Stimulated activated effector memory CD8-positive, alpha-beta T cell treated with anti-CD3 and anti-CD28 coated beads, Interleukin-12 subunit alpha, Interleukin-12 subunit beta, amount 100 ng/mL, for 72 hours (primary cell): Measurements from ENCODE around the gene MBNL2.

Source experiments
- ATAC-seq: fragments of 150-1000 bp; cut with Tn5 transposase; 2 replicates; pipeline ENCODE4 v1.10.0; 2021
- DNase-seq, 2 donors: peaks; one replicate each; pipeline ENCODE4 v3.0.0; 2021 to 2022; ENCODE audit warnings: low spot score in 2 of 2
- H3K27ac Mint-ChIP-seq: one replicate; pipeline ENCODE4 v1.8.0; 2022; ENCODE audit warnings: mild to moderate bottlenecking, mixed read lengths
- H3K36me3 Mint-ChIP-seq: one replicate; pipeline ENCODE4 v1.8.0; 2022; ENCODE audit warnings: mild to moderate bottlenecking, mixed read lengths
- H3K4me1 Mint-ChIP-seq: one replicate; pipeline ENCODE4 v1.8.0; 2022; ENCODE audit warnings: mixed read lengths
- H3K4me3 Mint-ChIP-seq: one replicate; pipeline ENCODE4 v1.8.0; 2022; ENCODE audit warnings: mild to moderate bottlenecking, mixed read lengths
- H3K9me3 Mint-ChIP-seq: one replicate; pipeline ENCODE4 v1.8.0; 2022; ENCODE audit warnings: mixed read lengths

The MBNL2 gene

GRCh38 chr13:97395447-97396136 lies 173.5 kb downstream of the MBNL2 start:
- ATAC-seq (no peak), DNase-seq (no peak)
- H3K9me3 Mint-ChIP-seq, result no peaks in the 10 kb centered on the region

GRCh38 chr13:97397267-97397666 lies 175.1 kb downstream of the MBNL2 start:
- Mint-ChIP-seq H3K36me3 (peaks cover 7% of the 10 kb centered on the region), H3K4me3 (no peak overlapping the region), H3K27ac (no peak overlapping the region), H3K9me3 (peaks cover 4% of the 10 kb centered on the region), H3K4me1 (no peaks in the 10 kb centered on the region)
- DNase-seq (no peak), ATAC-seq (no peak)

More at GRCh38 chr13:97395447-97396136, 173.5 kb downstream of the MBNL2 start:
- H3K36me3 Mint-ChIP-seq, result peaks cover 14% of the 10 kb centered on the region
- no peaks in the 10 kb centered on the region for H3K4me1 Mint-ChIP-seq
- no peak overlapping the region for H3K4me3 Mint-ChIP-seq
- H3K27ac Mint-ChIP-seq, result no peak overlapping the region

DNA sequence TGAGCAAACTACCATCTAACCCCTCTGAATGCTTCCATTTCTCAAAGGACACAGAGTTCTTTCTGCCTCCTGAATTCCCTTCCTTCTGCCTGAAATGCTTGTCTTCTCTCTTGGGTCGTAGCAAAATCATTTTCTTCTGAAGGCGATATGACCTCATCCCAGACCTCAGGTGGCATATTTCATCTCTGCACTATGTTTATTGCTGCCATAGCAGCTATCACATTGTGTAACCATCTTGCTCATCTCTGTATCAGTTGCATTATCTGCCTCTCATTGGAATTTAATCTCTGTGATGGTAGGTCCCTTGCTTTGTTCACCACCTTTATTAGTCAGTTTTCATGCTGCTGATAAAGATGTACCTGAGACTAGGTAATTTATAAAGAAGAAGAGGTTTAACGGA lies 179.3 kb downstream of the MBNL2 start:
- H3K9me3 Mint-ChIP-seq, result peaks cover 4% of the 10 kb centered on the region
- no peak for DNase-seq
- H3K27ac Mint-ChIP-seq, result no peak overlapping the region
- no peak overlapping the region for H3K4me3 Mint-ChIP-seq
- no peaks in the 10 kb centered on the region for H3K36me3 Mint-ChIP-seq
- no peak for ATAC-seq
- no peaks in the 10 kb centered on the region for H3K4me1 Mint-ChIP-seq

- Mint-ChIP-seq H3K36me3 (no peaks in the 10 kb centered on the region), H3K4me3 (no peak overlapping the region), H3K9me3 (peaks cover 4% of the 10 kb centered on the region), H3K4me1 (no peaks in the 10 kb centered on the region), H3K27ac (no peak overlapping the region)
- ATAC-seq, result no peak
- no peak for DNase-seq
Observed at GRCh38 chr13:97403893-97404750, 182.0 kb downstream of the MBNL2 start.

GRCh38 chr13:97407540-97407939 lies 185.4 kb downstream of the MBNL2 start:
- ATAC-seq (no peak), DNase-seq (no peak)
- Mint-ChIP-seq H3K9me3 (no peaks in the 10 kb centered on the region), H3K4me3 (no peak overlapping the region), H3K27ac (no peak overlapping the region), H3K36me3 (no peaks in the 10 kb centered on the region), H3K4me1 (no peaks in the 10 kb centered on the region)

GRCh38 chr13:97408938-97409337 lies 186.8 kb downstream of the MBNL2 start:
- ATAC-seq, result no peak
- DNase-seq, result no peak
- Mint-ChIP-seq H3K27ac (no peak overlapping the region), H3K9me3 (no peaks in the 10 kb centered on the region), H3K4me3 (no peak overlapping the region), H3K4me1 (no peaks in the 10 kb centered on the region), H3K36me3 (no peaks in the 10 kb centered on the region)

- no peak for DNase-seq
- no peaks in the 10 kb centered on the region for H3K9me3 Mint-ChIP-seq
- no peak overlapping the region for H3K27ac Mint-ChIP-seq
- no peaks in the 10 kb centered on the region for H3K4me1 Mint-ChIP-seq
- ATAC-seq, result no peak
- no peak overlapping the region for H3K4me3 Mint-ChIP-seq
- H3K36me3 Mint-ChIP-seq, result no peaks in the 10 kb centered on the region
Observed at GRCh38 chr13:97411984-97412383, 189.9 kb downstream of the MBNL2 start.

DNA sequence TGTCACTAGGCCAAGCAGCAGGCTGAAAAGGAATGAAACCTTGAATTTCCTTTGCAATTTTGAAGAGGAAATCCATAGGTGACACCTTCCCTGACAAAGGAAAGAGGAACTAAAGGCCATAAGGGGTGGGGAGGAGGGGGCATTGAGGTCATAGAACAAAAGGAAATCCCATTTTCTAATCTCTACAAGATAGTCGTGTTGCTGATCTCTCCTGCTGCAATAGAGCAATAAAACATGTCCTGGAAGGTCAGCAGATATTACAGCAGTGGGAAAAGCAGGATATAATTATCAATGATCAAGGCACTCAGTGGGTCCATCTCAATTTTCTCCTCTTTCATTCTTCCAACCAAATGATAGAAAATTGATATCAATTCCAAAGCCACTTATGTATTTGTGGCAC lies 191.6 kb downstream of the MBNL2 start:
- Mint-ChIP-seq H3K4me1 (no peaks in the 10 kb centered on the region), H3K9me3 (no peaks in the 10 kb centered on the region), H3K4me3 (no peak overlapping the region), H3K36me3 (no peaks in the 10 kb centered on the region), H3K27ac (no peak overlapping the region)
- DNase-seq (no peak), ATAC-seq (no peak)

DNA sequence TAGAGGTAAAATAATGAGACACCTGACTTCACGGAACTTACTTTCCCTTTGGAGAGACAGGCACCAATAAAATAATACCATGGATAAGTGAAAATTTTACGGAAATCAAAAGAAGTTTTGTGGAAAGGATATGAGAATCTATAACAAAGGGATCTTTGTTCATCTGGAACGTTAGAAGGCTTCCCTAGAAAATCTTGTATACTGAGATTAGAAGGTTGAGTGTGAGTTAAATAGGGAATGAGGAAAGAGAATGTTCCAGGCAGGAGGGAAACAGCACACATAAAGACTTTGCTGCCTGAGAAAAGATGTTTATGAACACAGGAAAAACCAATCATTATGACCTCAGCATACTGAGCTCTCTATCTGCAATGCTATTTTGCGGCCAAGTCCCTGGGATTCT lies 192.3 kb downstream of the MBNL2 start:
- ATAC-seq (no peak), DNase-seq (no peak)
- H3K27ac Mint-ChIP-seq, result no peak overlapping the region
- H3K4me1 Mint-ChIP-seq, result no peaks in the 10 kb centered on the region
- H3K36me3 Mint-ChIP-seq, result no peaks in the 10 kb centered on the region
- no peak overlapping the region for H3K4me3 Mint-ChIP-seq
- no peaks in the 10 kb centered on the region for H3K9me3 Mint-ChIP-seq

DNA sequence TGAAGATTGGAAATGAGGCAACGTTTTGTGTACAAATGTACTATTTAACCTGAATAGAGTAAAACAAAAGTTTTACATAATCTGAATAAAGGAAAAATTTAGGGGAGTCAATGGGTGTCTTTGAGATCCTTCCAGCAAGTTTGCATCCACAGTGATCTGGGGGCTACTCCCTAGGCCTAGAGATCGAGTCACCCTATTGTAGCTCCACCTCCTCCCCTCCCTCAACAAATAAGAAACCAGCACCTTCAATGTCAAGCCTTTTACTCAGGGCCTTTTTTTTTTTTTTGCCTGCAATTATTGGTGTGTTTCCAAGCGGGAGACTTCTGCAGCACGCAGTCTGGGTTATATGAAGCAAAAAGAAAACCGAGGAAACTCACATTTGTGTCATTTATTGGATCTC lies 195.6 kb downstream of the MBNL2 start:
- DNase-seq (no peak), ATAC-seq (no peak)
- Mint-ChIP-seq H3K4me1 (no peaks in the 10 kb centered on the region), H3K9me3 (no peaks in the 10 kb centered on the region), H3K27ac (no peak overlapping the region), H3K4me3 (no peak overlapping the region), H3K36me3 (no peaks in the 10 kb centered on the region)

DNA sequence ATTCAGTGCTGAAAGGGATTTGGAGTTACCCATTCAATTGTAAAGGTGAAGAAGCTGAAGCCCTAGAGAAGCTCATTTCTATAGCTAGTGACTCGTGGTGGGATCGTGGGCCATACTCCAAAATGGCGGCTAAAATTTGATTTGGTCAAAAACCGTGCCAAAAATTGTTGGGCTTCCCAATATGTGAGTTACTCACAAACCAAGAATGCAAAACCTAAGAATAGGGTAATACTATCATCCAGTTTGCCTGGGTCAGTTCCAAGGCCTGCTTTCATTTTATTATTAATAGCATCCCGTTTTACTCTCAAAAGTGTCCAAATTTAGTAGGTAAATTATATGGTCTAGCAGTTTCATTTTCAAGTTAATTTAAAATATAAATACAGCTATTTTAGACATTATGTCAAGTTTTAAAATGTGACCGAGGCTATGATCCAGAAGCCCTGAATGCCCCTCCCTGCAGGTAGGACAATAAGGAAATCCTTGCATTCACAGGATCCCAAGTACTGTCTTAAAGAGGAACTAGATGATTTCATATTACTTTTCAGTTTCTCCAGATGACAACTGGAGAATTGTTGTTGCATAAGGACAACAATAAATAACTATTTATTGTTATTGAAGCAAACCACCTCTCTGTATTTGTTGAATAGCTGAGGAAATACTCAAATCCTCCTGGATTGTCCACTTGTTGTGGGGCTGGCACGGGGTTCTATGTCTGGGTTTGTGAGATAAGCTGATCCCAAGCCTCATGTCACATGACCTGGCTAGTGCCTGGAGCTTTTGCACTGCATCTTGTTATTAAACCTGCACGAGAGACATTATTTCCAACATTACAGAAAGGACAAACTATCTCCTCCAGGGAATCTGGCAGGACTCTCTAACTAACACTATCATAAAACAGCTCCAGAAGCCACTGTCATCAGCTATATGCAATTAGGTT lies 200.3 kb downstream of the MBNL2 start:
- Mint-ChIP-seq H3K4me3 (no peak overlapping the region), H3K9me3 (no peaks in the 10 kb centered on the region), H3K36me3 (no peaks in the 10 kb centered on the region), H3K4me1 (no peaks in the 10 kb centered on the region), H3K27ac (no peak overlapping the region)
- no peak for ATAC-seq
- no peak for DNase-seq

- Mint-ChIP-seq H3K27ac (no peak overlapping the region), H3K9me3 (no peaks in the 10 kb centered on the region), H3K36me3 (no peaks in the 10 kb centered on the region), H3K4me1 (no peaks in the 10 kb centered on the region), H3K4me3 (no peak overlapping the region)
- no peak for DNase-seq
- ATAC-seq, result no peak
Observed at GRCh38 chr13:97423300-97424045, 201.3 kb downstream of the MBNL2 start.

DNA sequence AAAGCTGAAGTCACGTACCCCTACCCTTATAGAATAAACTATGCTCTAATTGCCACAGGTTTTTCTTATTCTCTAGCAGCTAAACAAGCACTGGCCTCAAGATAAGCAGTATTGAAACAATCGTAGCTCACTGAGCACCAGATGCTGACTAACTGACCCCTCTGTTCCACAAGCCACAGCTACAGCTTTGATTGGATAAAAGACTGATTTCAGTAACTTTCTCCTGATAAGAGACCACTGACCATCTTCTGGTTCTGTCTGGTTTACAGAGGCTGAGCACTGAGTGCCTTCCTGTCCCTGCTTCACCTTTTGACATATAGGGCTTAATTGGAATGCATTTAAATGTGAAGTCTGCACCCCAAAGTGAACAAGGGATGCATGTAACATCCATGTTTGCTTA lies 203.5 kb downstream of the MBNL2 start:
- no peaks in the 10 kb centered on the region for H3K36me3 Mint-ChIP-seq
- no peak overlapping the region for H3K4me3 Mint-ChIP-seq
- H3K9me3 Mint-ChIP-seq, result no peaks in the 10 kb centered on the region
- DNase-seq (no peak), ATAC-seq (no peak)
- H3K4me1 Mint-ChIP-seq, result no peaks in the 10 kb centered on the region
- H3K27ac Mint-ChIP-seq, result no peak overlapping the region

- DNase-seq (no peak), ATAC-seq (no peak)
- no peaks in the 10 kb centered on the region for H3K4me1 Mint-ChIP-seq
- no peaks in the 10 kb centered on the region for H3K9me3 Mint-ChIP-seq
- H3K27ac Mint-ChIP-seq, result no peak overlapping the region
- no peak overlapping the region for H3K4me3 Mint-ChIP-seq
- H3K36me3 Mint-ChIP-seq, result no peaks in the 10 kb centered on the region
Observed at GRCh38 chr13:97426695-97427094, 204.6 kb downstream of the MBNL2 start.

GRCh38 chr13:97429681-97430081 lies 207.5 kb downstream of the MBNL2 start:
- Mint-ChIP-seq H3K4me3 (no peak overlapping the region), H3K4me1 (peaks cover 17% of the 10 kb centered on the region)
- no peak for ATAC-seq

More at GRCh38 chr13:97429681-97430081, 207.5 kb downstream of the MBNL2 start:
- DNase-seq, result no peak
- peaks cover 17% of the 10 kb centered on the region for H3K36me3 Mint-ChIP-seq
- no peaks in the 10 kb centered on the region for H3K9me3 Mint-ChIP-seq
- no peak overlapping the region for H3K27ac Mint-ChIP-seq
